Fibroblast of lung (primary cell): ENCODE results near the gene MYO1G. TPM values are rescaled to one million over a fixed set of nuclear protein-coding genes. Genes with fewer than 3 reads are reported as not detected.

Experiments
- DNase-seq, 2 donors: peaks; one replicate each; pipeline versions ENCODE4 v3.0.0 to v3.0.0-alpha.2; 2010; ENCODE audit warnings: low read depth in 2 of 2
- H2AFZ ChIP-seq: 2 replicates; pipeline ENCODE4 v1.5.1; 2012; ENCODE audit warnings: low read length, control low read depth, inconsistent platforms
- H3K27ac ChIP-seq: 2 replicates; pipeline ENCODE4 v1.5.1; 2011; ENCODE audit warnings: low read length, control low read depth; ENCODE audit not compliant: insufficient read depth
- H3K27me3 ChIP-seq: 2 replicates; pipeline ENCODE4 v1.5.1; 2011; ENCODE audit warnings: mild to moderate bottlenecking, low read length; ENCODE audit not compliant: control insufficient read depth, insufficient read depth
- H3K36me3 ChIP-seq: 2 replicates; pipeline ENCODE4 v1.5.1; 2011; ENCODE audit warnings: low read length; ENCODE audit not compliant: control insufficient read depth, insufficient read depth
- H3K4me1 ChIP-seq: 2 replicates; pipeline ENCODE4 v1.5.1; 2011; ENCODE audit warnings: low read length; ENCODE audit not compliant: control insufficient read depth, insufficient read depth; ENCODE audit errors: extremely low read depth
- H3K4me2 ChIP-seq: 2 replicates; pipeline ENCODE4 v1.5.1; 2011; ENCODE audit warnings: low read length, control low read depth; ENCODE audit not compliant: insufficient read depth; ENCODE audit errors: extremely low read depth
- H3K4me3 ChIP-seq, 4 experiments: fragments of 200-600 bp in 1 of 4; sonication (generic) in 1 of 4; replicated peaks in 1 of 4; 2 replicates each; pipeline ENCODE4 v1.5.1; 2011 to 2016; ENCODE audit warnings: low read length in 4 of 4, low read depth in 3 of 4, mild to moderate bottlenecking in 3 of 4, control low read depth in 2 of 4, inconsistent platforms in 1 of 4, mixed read lengths in 1 of 4; ENCODE audit not compliant: insufficient read depth in 1 of 4; ENCODE audit errors: control extremely low read depth in 1 of 4
- H3K79me2 ChIP-seq: 2 replicates; pipeline ENCODE4 v1.5.1; 2012; ENCODE audit warnings: mild to moderate bottlenecking, low read length, inconsistent platforms; ENCODE audit not compliant: control insufficient read depth, insufficient read depth
- H3K9ac ChIP-seq: 2 replicates; pipeline ENCODE4 v1.5.1; 2011; ENCODE audit warnings: mild to moderate bottlenecking, low read length, control low read depth; ENCODE audit not compliant: insufficient read depth
- H3K9me3 ChIP-seq: 2 replicates; pipeline ENCODE4 v1.5.1; 2012; ENCODE audit warnings: low read depth, low read length; ENCODE audit not compliant: control insufficient read depth, insufficient read depth
- H4K20me1 ChIP-seq: 2 replicates; pipeline ENCODE4 v1.5.1; 2011; ENCODE audit warnings: low read length; ENCODE audit not compliant: control insufficient read depth, insufficient read depth; ENCODE audit errors: extremely low read depth
- CTCF ChIP-seq, 2 donors: IDR thresholded peaks in 1 of 2; conservative IDR thresholded peaks in 1 of 2; 1 replicate in 1 of 2; 2 replicates in 1 of 2; pipeline ENCODE4 v1.5.1; 2011 to 2012; ENCODE audit warnings: low read length in 2 of 2, control low read depth in 1 of 2, inconsistent platforms in 1 of 2, low read depth in 1 of 2, mild to moderate bottlenecking in 1 of 2
- EZH2 ChIP-seq: IDR thresholded peaks from 2 replicates; pipeline ENCODE4 v1.5.1; 2012; ENCODE audit warnings: low read length, control low read depth, mild to moderate bottlenecking; ENCODE audit errors: missing control alignments
- polyA plus RNA-seq, 2 donors: library from polyadenylated mRNA; depleted of rRNA in 1 of 2; stranded (reverse) in 1 of 2; unstranded in 1 of 2; fragments of >200 nt; gene quantifications; 2 replicates each; pipeline ENCODE4 v1.2.1, GENCODE V29; 2011 to 2012; ENCODE audit warnings: missing spikeins in 1 of 2
- total RNA-seq: library from RNA; depleted of rRNA; stranded (reverse); fragments of >200 nt; gene quantifications from 2 replicates; pipeline ENCODE4 v1.2.1, GENCODE V29; 2014

Gene MYO1G
- total and polyA plus RNA-seq, 2 donors (not counting 1 experiment from before 2014, with no cell fraction given), result under 0.01 to 0.10 TPM

- Histone ChIP-seq H4K20me1 (no peaks in the 10 kb centered on the region), H3K79me2 (peaks cover 46% of the 10 kb centered on the region), H3K27me3 (no peaks in the 10 kb centered on the region), H3K36me3 (peaks cover 2% of the 10 kb centered on the region), H2AFZ (no peak overlapping the region), H3K9me3 (no peaks in the 10 kb centered on the region), H3K4me2 (no peak overlapping the region), H3K4me3 (no peak overlapping the region), H3K4me1 (no peaks in the 10 kb centered on the region), H3K9ac (no peak overlapping the region), H3K27ac (no peak overlapping the region)
- TF ChIP-seq EZH2 (no peak), CTCF (conservative IDR thresholded peaks at IDR 0.05 in 1 of 2, IDR thresholded peaks at IDR 0.05 in 1 of 2; ENCODE audit: low read depth in 1 of 2, low read length in 2 of 2) (no peak)
- DNase-seq, result no peak
Observed at GRCh38 chr7:45007571-45008328, 28.9 kb upstream of the MYO1G start.

GRCh38 chr7:45007106-45007505 lies 28.3 kb upstream of the MYO1G start:
- TF ChIP-seq EZH2 (no peak), CTCF (conservative IDR thresholded peaks at IDR 0.05 in 1 of 2, IDR thresholded peaks at IDR 0.05 in 1 of 2; ENCODE audit: low read depth in 1 of 2, low read length in 2 of 2) (no peak)
- DNase-seq, result no peak
- H3K9me3 ChIP-seq, result no peaks in the 10 kb centered on the region
- no peak overlapping the region for H2AFZ ChIP-seq
- H3K79me2 ChIP-seq, result peaks cover 52% of the 10 kb centered on the region
- H3K4me1 ChIP-seq, result no peaks in the 10 kb centered on the region
- H3K27ac ChIP-seq, result no peak overlapping the region
- peaks cover 2% of the 10 kb centered on the region for H3K36me3 ChIP-seq
- H3K9ac ChIP-seq, result no peak overlapping the region
- no peaks in the 10 kb centered on the region for H3K27me3 ChIP-seq
- H4K20me1 ChIP-seq, result no peaks in the 10 kb centered on the region
- no peak overlapping the region for H3K4me3 ChIP-seq
- H3K4me2 ChIP-seq, result no peak overlapping the region

DNA sequence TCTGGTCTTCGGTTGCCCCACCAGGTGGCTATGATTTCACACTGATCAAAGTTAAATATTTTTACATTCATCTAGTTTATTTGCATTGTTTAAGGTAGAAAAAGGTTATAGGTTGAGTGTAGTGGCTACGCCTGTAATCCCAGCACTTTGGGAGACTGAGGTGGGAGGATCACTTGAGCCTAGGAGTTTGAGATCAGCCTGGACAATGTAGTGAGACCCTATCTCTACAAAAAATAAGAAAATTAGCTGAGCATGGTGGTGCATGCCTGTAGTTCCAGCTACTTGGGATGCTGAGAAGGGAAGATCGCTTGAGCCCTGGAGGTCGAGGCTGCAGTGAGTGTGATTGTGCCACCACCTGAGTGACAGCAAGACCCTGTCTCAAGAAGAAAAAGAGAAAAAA lies 25.0 kb upstream of the MYO1G start:
- Histone ChIP-seq H3K9me3 (no peaks in the 10 kb centered on the region), H2AFZ (no peak overlapping the region), H3K79me2 (peaks cover 62% of the 10 kb centered on the region), H3K9ac (no peak overlapping the region), H3K36me3 (peaks cover 2% of the 10 kb centered on the region), H3K27ac (no peak overlapping the region), H3K4me1 (peaks cover 4% of the 10 kb centered on the region), H3K4me2 (no peak overlapping the region), H4K20me1 (no peaks in the 10 kb centered on the region), H3K4me3 (no peak overlapping the region), H3K27me3 (no peaks in the 10 kb centered on the region)
- DNase-seq, result no peak
- TF ChIP-seq EZH2 (no peak), CTCF (conservative IDR thresholded peaks at IDR 0.05 in 1 of 2, IDR thresholded peaks at IDR 0.05 in 1 of 2; ENCODE audit: low read depth in 1 of 2, low read length in 2 of 2) (no peak)
